HG02981 (cell line): ENCODE measurements around the gene EPO.
"Not testable (repeated sequence)": the region's sequence is repeated elsewhere in the genome, so short reads cannot be mapped to it uniquely, and the experiment has no call there.

Experiments
- ATAC-seq: cut with Tn5 transposase; IDR thresholded peaks from one replicate; pipeline ENCODE4 v1.9.1; 2021; ENCODE audit warnings: mild to moderate bottlenecking, moderate library complexity; ENCODE audit not compliant: unreplicated experiment

The EPO gene

DNA sequence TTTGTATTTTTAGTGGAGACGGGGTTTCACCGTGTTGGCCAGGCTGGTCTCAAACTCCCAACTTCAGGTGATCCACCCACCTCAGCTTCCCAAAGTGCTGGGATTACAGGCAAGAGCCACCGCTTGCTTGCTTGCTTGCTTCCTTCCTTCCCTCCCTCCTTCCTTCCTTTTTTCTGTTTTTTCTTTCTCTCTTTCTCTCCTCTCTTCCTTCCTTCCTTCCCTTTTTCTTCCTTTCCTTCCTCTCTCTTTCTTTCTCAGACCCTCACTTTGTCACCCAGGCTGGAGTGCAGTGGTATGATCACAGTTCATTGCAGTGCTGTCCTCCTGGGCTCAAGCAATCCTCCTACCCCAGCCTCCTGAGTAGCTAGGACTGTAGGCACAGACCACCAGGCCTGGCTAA lies 19.2 kb upstream of the EPO start:
- ATAC-seq = not testable (repeated sequence)

DNA sequence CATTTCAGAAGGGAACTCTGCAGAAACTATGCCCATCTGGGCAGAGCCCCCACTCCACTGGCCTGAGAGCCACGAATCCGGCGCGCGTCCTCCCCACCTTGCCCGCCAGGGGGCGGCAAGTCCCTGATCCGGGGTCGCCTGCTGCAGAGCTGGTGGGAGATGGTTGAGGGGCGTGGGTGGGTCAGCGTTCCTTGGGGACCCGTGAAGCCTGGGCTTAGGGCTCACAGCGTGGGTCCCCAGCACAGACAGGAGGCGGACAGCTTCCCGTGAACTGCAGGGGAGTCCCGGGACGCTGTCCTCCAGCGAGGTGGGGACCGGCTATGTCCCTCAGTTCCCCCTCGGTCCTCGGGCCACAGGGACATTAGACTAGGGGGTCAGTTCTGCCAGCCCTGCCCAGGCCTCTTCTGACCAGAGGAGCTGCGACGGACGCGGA lies 14.9 kb upstream of the EPO start:
- peak; percentile 55 for ATAC-seq

DNA sequence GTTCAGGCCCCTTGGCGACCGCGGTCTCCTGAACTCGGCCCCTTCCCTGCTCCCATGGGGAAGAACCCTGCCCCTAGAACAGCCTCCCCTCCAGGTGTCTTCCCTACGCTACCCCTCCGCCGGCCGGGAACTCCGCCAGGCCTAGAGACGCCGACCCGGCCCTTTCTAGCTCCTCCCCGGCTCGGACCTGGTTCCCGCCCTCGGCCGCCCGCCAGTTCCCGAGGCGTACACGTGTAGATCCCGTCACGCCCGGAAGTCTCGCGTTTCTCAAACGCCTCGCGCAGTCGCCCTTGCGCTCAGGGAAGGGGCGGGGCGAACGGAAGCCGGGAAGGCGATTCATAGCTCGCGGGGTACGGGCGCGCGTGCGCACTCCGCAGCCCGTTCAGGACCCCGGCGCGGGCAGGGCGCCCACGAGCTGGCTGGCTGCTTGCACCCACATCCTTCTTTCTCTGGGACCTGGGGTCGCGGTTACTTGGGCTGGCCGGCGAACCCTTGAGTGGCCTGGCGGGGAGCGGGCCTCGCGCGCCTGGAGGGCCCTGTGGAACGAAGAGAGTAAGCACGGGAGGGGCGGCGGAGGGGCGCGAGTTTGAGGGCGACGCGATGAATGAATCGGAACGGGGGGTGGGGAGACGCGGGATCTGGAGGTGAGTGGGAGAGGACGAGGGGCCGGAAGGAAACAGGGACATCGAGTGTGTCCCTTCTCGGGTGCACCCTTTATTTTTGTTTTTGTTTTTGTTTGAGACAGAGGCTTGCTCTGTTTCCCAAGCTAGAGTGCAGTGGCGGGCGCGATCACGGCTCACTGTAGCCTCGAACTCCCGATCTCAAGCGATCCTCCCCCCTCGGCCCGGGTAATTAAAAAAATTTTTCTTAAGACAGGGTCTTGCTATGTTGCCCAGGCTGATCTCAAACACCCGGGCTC lies 14.3 kb upstream of the EPO start, which contains the start of gene POP7:
Gene POP7, plus strand, starts transcription at position 369 of the 919 bp plus-strand sequence. CDS start 710 bp downstream, outside the sequence.
- peak; percentile 83 for ATAC-seq

DNA sequence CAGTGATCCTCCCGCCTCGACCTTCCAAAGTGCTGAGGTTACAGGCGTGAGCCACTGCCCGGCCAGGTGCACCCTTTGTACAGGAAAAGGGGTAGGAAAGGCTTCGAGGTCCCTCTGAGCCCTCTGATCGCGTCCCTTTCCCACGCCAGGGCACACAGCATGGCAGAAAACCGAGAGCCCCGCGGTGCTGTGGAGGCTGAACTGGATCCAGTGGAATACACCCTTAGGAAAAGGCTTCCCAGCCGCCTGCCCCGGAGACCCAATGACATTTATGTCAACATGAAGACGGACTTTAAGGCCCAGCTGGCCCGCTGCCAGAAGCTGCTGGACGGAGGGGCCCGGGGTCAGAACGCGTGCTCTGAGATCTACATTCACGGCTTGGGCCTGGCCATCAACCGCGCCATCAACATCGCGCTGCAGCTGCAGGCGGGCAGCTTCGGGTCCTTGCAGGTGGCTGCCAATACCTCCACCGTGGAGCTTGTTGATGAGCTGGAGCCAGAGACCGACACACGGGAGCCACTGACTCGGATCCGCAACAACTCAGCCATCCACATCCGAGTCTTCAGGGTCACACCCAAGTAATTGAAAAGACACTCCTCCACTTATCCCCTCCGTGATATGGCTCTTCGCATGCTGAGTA lies 13.5 kb upstream of the EPO start:
- ATAC-seq = no peak

DNA sequence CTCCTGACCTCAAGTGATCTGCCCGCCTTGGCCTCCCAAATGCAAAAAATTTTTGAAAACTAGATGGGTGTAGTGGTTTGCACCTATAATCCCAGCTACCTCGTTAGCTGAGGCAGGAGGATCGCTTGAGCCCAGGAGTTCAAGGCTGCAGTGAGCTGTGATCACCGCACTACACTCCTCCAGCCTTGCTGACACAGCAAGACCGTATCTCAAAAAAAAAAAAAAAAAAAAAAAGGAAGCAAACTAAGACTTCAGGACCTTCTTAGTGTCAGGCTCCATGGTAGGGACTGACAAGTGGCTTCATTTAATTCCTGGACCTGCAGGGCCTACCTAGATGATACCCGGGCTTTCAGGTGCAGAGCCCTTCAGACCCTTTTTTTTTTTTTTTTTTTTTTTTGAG lies 11.9 kb upstream of the EPO start:
- no peak for ATAC-seq

DNA sequence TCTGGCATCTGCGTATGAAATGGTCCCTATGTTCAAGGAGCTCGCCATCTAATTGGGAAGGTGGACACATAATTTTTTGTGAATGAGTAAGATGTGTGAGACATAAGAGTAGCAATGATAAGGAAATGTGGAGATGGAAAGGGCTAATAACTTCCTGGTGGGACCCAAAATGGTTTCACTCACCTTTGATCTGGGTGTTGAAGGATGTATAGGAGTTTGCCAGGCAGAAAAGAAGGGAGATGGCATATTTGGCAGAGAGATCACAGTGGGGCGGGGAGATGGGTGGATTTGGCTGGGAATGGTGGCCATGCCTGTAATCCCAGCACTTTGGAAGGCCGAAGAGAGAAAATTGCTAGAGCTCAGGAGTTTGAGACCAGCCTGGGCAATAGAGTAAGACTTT lies 9.8 kb upstream of the EPO start:
- no peak for ATAC-seq

DNA sequence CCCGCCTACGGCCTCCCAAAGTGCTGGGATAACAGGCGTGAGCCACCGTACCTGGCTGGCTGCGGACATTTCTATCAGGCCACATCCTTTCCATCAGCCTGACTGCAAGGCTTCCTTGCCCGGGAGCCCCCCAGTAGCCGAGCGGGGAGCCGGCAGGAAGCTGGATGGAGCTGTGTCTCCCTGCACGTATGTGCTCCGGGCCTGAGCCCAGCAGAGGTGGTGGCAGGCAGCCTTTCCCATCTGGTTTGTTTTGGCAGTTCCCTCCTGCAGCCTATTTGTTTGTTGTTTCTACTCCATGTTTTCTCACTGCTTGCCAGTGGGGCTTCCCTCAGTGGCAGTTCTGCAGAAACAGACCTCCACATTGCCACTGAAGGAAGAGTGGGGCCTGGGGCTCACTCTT lies 8.9 kb upstream of the EPO start:
- ATAC-seq = no peak

DNA sequence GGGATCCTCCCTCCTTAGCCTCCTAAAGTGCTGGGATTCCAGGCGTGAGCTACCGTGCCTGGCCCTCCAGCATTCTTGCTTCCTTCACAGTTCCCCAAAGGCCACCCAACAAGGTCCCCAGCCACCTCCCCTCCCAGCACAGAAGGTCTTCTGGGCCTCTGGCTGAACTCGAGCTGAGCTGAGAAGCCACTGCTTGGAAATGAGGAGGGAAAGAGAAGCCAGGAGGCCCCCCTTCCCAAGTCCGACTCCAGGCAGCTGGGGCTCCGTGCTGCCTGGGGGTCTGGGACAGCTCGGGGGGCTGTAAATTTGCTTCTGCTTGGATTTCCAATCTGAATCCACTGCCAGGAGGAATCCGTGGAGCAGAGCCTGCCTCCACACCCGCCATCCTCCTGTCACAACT lies 5.5 kb upstream of the EPO start:
- ATAC-seq = no peak

DNA sequence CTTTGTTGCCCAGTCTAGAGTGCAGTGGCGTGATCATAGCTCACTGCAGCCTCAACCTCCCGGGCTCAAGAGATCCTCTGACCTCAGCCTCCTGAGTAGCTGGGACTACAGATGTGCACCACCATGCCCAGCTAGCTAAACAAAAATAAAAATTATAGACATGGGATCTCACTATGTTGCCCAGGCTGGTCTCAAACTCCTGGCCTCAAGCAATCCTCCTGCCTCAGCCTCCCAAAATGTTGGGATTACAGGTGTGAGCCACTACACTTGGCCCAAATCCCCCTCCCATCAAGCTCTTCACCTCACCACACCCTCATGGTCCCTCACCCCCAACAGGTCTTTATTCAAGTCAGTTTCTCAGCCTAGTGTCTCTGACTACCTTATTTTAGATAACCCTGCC lies 3.2 kb upstream of the EPO start:
- not testable (repeated sequence) for ATAC-seq

DNA sequence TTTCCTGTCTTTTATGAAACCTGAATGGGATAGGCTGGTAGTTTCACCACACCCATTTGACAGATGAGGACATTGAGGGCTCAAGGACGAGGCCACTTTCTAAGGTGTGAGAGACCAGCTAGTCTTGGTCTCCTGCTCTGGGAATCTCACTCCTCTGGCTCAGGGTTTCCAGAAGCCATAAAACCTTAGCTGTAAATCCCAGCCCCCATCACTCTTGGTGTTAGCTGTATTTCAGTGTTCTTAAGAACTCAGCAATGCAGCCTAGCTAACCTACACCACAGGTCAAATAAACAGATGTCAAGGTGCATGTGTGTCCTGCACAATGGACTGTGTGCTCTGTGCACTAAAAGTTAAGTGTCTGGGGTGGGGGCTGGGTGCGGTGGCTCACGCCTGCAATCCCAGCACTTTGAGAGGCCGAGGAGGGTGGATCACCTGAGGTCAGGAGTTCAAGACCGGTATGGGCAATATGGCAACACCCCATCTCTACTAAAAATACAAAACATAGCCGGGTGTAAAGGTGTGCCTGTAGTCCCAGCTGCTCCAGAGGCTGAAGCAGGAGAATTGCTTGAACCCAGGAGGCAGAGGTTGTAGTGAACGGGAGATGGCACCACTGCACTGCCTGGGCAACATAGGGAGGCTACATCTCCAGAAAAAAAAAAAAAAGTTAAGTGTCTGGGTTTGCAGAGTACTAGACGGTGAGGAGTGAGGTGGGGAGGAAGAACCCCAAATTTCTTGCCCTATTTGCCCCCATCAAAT lies 567 bp upstream of the EPO start:
- no peak for ATAC-seq

DNA sequence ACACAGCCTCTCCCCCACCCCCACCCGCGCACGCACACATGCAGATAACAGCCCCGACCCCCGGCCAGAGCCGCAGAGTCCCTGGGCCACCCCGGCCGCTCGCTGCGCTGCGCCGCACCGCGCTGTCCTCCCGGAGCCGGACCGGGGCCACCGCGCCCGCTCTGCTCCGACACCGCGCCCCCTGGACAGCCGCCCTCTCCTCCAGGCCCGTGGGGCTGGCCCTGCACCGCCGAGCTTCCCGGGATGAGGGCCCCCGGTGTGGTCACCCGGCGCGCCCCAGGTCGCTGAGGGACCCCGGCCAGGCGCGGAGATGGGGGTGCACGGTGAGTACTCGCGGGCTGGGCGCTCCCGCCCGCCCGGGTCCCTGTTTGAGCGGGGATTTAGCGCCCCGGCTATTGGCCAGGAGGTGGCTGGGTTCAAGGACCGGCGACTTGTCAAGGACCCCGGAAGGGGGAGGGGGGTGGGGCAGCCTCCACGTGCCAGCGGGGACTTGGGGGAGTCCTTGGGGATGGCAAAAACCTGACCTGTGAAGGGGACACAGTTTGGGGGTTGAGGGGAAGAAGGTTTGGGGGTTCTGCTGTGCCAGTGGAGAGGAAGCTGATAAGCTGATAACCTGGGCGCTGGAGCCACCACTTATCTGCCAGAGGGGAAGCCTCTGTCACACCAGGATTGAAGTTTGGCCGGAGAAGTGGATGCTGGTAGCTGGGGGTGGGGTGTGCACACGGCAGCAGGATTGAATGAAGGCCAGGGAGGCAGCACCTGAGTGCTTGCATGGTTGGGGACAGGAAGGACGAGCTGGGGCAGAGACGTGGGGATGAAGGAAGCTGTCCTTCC lies 620 bp downstream of the EPO start:
- ATAC-seq = no peak

DNA sequence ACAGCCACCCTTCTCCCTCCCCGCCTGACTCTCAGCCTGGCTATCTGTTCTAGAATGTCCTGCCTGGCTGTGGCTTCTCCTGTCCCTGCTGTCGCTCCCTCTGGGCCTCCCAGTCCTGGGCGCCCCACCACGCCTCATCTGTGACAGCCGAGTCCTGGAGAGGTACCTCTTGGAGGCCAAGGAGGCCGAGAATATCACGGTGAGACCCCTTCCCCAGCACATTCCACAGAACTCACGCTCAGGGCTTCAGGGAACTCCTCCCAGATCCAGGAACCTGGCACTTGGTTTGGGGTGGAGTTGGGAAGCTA lies 1.2 kb downstream of the EPO start:
- no peak for ATAC-seq

DNA sequence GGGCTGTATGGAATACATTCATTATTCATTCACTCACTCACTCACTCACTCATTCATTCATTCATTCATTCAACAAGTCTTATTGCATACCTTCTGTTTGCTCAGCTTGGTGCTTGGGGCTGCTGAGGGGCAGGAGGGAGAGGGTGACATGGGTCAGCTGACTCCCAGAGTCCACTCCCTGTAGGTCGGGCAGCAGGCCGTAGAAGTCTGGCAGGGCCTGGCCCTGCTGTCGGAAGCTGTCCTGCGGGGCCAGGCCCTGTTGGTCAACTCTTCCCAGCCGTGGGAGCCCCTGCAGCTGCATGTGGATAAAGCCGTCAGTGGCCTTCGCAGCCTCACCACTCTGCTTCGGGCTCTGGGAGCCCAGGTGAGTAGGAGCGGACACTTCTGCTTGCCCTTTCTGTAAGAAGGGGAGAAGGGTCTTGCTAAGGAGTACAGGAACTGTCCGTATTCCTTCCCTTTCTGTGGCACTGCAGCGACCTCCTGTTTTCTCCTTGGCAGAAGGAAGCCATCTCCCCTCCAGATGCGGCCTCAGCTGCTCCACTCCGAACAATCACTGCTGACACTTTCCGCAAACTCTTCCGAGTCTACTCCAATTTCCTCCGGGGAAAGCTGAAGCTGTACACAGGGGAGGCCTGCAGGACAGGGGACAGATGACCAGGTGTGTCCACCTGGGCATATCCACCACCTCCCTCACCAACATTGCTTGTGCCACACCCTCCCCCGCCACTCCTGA lies 2.4 kb downstream of the EPO start:
- no peak for ATAC-seq

DNA sequence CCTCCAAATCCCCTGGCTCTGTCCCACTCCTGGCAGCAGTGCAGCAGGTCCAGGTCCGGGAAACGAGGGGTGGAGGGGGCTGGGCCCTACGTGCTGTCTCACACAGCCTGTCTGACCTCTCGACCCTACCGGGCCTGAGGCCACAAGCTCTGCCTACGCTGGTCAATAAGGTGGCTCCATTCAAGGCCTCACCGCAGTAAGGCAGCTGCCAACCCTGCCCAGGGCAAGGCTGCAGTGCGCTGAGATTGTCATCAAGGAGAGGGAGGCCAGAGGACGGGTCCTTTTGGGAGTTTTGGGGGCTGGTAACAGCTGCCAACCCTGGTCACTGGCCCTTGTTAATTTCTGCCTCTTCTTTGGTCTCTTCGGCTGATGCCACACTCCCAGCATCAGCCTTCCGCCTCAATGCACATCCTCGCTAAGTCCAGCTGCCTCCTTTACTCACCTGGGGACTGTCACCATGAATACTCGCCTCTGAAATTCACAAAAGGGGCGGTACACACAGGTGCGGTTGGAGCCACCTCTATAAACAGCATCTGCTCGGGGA lies 3.5 kb downstream of the EPO start:
- ATAC-seq = no peak

DNA sequence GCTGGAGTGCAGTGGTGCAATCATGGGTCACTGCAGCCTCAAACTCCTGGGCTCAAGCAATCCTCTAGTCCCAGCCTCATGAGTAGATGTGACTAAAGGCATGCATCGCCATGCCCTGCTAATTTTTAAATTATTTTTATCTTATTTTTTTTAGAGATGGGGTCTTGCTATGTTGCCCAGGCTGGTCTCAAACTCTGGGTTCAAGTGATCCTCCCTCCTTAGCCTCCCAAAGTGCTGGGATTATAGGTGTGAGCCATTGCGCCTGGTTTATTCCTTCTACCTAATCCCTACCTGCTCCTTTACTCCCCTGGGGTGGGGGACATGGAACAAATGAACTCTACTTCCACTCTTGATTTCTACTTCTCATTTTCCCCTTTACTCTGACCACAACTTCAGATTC lies 4.1 kb downstream of the EPO start:
- not testable (repeated sequence) for ATAC-seq

DNA sequence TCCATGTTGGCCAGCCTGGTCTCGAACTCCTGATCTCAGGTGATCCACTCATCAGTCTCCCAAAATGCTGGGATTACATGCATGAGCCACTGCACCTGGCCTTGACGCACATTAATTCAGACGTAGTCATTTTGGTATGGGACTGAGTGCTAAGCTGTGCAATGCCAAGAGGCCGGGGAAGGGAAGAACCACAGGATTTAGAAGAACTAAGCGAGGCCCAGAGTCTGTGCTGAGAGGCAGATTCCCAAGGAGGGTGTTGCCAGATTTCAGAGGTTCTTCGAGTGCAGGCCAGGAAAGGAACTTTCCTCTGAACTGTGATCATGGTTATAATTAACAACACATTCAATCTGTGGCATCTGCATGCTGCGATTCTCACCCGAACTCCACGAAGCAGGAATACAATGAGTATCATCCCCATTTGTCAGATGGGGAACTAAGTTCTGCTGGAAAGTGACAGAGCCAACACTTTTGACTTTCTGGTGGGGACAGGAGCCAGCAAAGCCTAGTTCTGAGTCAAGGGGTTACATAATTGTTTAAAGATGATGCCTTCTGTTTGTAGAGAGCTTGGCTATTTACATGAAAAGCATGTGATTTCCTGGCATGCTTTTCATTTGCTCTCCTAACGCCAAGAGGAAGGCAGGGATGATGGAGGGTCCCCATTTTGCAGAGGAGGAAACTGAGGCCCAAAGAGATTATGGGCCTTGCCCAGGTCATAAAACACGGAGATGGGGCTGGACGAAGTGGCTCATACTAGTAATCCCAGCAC lies 6.9 kb downstream of the EPO start:
- no peak for ATAC-seq

DNA sequence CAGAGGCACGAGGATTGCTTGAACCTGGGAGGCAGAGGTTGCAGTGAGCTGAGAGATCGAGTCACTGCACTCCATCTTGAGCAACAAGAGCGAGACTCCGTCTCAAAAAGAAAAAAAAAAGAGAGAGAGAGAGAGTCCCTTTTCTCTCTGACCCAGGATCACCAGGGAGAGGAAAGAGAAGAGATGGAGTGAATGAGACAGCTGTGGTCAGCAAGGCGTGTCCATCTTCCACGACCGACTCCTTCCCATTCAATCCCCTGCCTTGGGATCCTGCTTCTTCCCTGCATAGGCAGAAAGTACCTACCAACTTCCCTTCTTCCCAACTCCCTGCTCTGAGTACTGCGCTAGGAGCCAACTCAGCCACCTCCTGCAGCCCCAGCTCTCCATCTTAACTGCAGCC lies 7.9 kb downstream of the EPO start:
- no peak for ATAC-seq

DNA sequence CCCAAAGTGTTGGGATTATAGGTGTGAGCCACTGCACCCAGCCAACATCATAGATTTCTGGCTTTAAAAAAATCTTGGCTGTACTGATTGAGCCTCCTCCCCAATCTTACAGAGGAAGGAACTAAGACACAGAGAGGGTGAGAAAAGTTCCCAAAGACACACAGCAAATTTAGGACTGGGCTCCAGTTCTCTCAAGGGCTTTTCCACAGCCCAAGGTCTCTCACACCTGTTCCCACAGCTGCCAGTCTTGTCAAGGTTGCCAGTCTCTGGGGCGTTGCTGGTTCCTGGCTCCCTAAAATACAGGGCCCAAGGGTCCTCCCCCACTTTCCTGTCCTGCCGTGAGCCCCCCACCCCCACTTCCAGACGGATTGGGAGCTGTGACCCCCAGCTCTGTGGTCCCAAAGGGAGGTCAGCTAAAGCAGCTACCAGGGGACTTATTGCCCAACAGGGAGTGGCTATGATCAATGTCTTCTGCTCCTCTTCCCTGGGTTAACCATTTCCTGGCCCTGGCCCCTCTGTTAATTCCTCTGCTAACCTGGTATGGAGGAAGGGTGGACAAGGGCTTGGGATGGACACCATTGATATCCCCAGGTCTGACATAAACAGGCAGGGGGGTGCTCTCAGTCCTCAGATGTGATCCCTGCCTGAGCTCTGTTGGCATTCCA lies 10.0 kb downstream of the EPO start:
- no peak for ATAC-seq
